ENCODE results near the gene GDF10. TPM values are rescaled to one million over a fixed set of nuclear protein-coding genes. Genes with fewer than 3 reads are reported as not detected.

GDF10 gene
- total RNA-seq, 1 experiment from 2014 or later, result 0.20 TPM

GRCh38 chr10:47259466-47259865, 40.5 kb upstream of the GDF10 start:
- TF ChIP-seq CTCF (conservative IDR thresholded peaks at IDR 0.05), result no peak
- Mint-ChIP-seq H3K36me3 (ENCODE audit: insufficient read depth in 1 of 3, low read depth in 3 of 3) (no peaks in the 10 kb centered on the region), H3K27ac (no peak overlapping the region; a peak in 1 of 7 replicates), H3K27me3 (ENCODE audit: low read depth) (peaks cover 2% of the 10 kb centered on the region; the same call in 1 of the 2 replicates), H3K9me3 (no peaks in the 10 kb centered on the region; a peak in 3 of 5 replicates), H3K4me3 (no peak overlapping the region), H3K4me1 (no peaks in the 10 kb centered on the region)
- Histone ChIP-seq H3T11ph (ENCODE audit: low read length) (no peak overlapping the region), H4K8ac (replicated peaks; ENCODE audit: insufficient read length, low read depth, low read length) (no peak overlapping the region), H3K79me2 (ENCODE audit: insufficient read depth, low read length) (no peaks in the 10 kb centered on the region), H2BK20ac (ENCODE audit: low read depth, low read length, poor library complexity, severe bottlenecking) (no peak overlapping the region), H2BK5ac (ENCODE audit: insufficient read length, low read length) (no peak overlapping the region), H3K9me3 (ENCODE audit: control insufficient read depth, low read depth, low read length) (no peaks in the 10 kb centered on the region), H4K91ac (ENCODE audit: insufficient read length, low read depth, low read length) (no peak overlapping the region), H3K18ac (ENCODE audit: insufficient read length, low read depth, low read length) (no peak overlapping the region), H3K56ac (ENCODE audit: insufficient read length, low read depth, low read length) (no peak overlapping the region), H3K79me1 (ENCODE audit: insufficient read depth, low read depth, low read length, poor library complexity, severe bottlenecking) (no peaks in the 10 kb centered on the region), H2BK120ac (ENCODE audit: low read depth, low read length, poor library complexity, severe bottlenecking) (no peak overlapping the region), H3K27ac (ENCODE audit: insufficient read length, low read depth, low read length) (no peak overlapping the region), H3K23me2 (ENCODE audit: insufficient read length, low read depth, low read length, poor library complexity, severe bottlenecking) (no peaks in the 10 kb centered on the region), H3K23ac (ENCODE audit: insufficient read length, low read depth, low read length) (no peak overlapping the region), H3K14ac (ENCODE audit: insufficient read depth, low read length) (no peak overlapping the region), H2AFZ (ENCODE audit: low read length) (no peak overlapping the region), H2BK12ac (ENCODE audit: insufficient read length, low read depth, low read length) (no peak overlapping the region), H3K4me1 (ENCODE audit: insufficient read depth, low read length) (no peaks in the 10 kb centered on the region), H3K4ac (ENCODE audit: low read depth, low read length) (no peak overlapping the region), H3K9ac (ENCODE audit: extremely low read depth, insufficient read length, low read length) (no peak overlapping the region), H4K5ac (ENCODE audit: insufficient read length, low read depth, low read length) (no peak overlapping the region), H2AK5ac (ENCODE audit: insufficient read length, low read length) (no peak overlapping the region), H2BK15ac (ENCODE audit: low read depth, low read length) (no peak overlapping the region), H4K20me1 (ENCODE audit: control insufficient read depth, insufficient read depth, insufficient read length) (no peaks in the 10 kb centered on the region), H3K27me3 (ENCODE audit: insufficient read depth, low read length) (no peaks in the 10 kb centered on the region), H3K4me2 (ENCODE audit: insufficient read depth, insufficient read length, low read length) (no peak overlapping the region)
- DNase-seq, result no peak
- no CpG with 5 or more reads among the region's 5 CpGs for WGBS (ENCODE audit: extremely low coverage, insufficient read length, low lambda C conversion rate)
